Measurements from ENCODE around the gene DOCK11.

DNA sequence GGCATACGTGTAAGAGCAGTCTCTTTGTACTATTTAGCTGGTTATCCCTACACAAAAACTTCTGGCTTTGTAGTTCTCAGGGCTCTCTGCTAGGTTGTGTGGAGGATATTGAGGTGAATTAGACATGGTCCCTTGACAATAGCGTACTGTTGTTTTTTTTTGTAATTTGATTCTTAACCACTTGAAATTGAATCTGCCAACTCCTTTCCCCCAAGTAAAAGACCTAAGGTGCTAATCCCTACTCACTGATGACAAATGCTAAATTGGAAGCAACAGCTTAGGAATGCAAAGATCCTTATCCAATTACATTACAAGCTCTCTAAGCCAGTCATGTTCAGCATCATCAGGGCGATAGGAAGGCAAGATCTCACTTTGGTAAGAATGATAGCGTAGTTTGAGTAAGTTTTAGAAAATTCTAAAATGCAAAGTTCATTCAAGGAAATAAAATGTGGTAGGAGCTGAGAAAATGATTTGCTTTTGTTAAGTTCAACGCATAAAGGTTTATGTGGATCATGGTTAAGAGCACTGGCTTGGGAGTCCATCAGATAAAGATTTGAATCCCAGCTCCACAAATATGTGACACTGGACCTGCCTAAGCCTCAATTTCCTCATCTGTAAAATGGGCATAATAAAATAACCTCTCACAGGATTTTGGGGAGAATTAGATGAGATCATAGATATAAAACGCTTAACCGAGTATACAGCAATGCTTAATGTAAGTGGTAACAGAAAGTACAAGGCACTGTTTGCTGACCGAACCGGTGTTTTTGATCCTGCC is 39.3 kb downstream of the DOCK11 start:
- TF ChIP-seq, protein P1, sequence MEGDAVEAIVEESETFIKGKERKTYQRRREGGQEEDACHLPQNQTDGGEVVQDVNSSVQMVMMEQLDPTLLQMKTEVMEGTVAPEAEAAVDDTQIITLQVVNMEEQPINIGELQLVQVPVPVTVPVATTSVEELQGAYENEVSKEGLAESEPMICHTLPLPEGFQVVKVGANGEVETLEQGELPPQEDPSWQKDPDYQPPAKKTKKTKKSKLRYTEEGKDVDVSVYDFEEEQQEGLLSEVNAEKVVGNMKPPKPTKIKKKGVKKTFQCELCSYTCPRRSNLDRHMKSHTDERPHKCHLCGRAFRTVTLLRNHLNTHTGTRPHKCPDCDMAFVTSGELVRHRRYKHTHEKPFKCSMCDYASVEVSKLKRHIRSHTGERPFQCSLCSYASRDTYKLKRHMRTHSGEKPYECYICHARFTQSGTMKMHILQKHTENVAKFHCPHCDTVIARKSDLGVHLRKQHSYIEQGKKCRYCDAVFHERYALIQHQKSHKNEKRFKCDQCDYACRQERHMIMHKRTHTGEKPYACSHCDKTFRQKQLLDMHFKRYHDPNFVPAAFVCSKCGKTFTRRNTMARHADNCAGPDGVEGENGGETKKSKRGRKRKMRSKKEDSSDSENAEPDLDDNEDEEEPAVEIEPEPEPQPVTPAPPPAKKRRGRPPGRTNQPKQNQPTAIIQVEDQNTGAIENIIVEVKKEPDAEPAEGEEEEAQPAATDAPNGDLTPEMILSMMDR (IDR thresholded peaks at IDR 0.05; ENCODE audit: insufficient read depth, low read length) = no peak
- TF ChIP-seq GABPA (IDR thresholded peaks at IDR 0.05; ENCODE audit: low read depth) = no peak
- TF ChIP-seq, protein P2, sequence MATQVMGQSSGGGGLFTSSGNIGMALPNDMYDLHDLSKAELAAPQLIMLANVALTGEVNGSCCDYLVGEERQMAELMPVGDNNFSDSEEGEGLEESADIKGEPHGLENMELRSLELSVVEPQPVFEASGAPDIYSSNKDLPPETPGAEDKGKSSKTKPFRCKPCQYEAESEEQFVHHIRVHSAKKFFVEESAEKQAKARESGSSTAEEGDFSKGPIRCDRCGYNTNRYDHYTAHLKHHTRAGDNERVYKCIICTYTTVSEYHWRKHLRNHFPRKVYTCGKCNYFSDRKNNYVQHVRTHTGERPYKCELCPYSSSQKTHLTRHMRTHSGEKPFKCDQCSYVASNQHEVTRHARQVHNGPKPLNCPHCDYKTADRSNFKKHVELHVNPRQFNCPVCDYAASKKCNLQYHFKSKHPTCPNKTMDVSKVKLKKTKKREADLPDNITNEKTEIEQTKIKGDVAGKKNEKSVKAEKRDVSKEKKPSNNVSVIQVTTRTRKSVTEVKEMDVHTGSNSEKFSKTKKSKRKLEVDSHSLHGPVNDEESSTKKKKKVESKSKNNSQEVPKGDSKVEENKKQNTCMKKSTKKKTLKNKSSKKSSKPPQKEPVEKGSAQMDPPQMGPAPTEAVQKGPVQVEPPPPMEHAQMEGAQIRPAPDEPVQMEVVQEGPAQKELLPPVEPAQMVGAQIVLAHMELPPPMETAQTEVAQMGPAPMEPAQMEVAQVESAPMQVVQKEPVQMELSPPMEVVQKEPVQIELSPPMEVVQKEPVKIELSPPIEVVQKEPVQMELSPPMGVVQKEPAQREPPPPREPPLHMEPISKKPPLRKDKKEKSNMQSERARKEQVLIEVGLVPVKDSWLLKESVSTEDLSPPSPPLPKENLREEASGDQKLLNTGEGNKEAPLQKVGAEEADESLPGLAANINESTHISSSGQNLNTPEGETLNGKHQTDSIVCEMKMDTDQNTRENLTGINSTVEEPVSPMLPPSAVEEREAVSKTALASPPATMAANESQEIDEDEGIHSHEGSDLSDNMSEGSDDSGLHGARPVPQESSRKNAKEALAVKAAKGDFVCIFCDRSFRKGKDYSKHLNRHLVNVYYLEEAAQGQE (IDR thresholded peaks at IDR 0.05; ENCODE audit: insufficient replicate concordance, low read depth) = no peak
- TF ChIP-seq SPI1 (IDR thresholded peaks at IDR 0.05; ENCODE audit: borderline replicate concordance, low read depth) = no peak
- no peak for TF ChIP-seq POLR2AphosphoS5 (IDR thresholded peaks at IDR 0.05; ENCODE audit: low read depth)
